ENCODE data around the gene P4HA3.
A peak's percentile ranks its signal among the peaks of the same experiment; 100 is the strongest.
"Not testable (repeated sequence)": the region's sequence is repeated elsewhere in the genome, so short reads cannot be mapped to it uniquely, and the experiment has no call there.

The P4HA3 gene

DNA sequence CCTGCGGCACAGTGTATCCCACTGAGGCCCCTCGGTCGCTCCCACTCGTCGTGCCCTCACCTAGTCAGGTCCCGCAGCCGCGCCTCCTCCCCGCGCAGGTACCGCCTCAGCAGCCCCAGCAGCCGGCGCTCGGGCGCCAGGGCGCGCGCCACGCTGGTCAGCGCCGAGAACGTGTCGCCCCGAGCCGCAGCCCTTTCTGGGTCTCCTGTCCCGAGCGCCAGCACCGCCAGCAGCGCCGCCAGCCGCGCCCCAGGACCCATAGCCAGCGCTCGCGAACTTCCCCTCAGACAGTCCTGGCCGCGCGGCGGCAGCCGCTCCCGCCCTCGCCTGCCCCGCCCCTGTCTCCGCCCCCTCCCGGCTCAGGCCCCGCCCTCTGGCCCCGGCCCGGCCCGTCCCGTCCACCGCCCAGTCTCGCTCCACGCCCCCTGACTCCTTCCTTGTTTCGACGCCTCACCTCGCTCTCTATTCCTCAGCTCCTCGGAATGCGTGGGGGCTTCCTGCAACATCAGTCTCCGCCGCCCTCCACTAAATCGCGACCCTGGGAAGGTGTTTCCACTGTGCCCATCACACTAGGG, at the start of gene P4HA3:
Gene P4HA3, minus strand, starts transcription at position 289 of the 575 bp plus-strand sequence. Its CDS starts 29 bp downstream, at position 260.
- DNase-seq: peak; percentile 32

DNA sequence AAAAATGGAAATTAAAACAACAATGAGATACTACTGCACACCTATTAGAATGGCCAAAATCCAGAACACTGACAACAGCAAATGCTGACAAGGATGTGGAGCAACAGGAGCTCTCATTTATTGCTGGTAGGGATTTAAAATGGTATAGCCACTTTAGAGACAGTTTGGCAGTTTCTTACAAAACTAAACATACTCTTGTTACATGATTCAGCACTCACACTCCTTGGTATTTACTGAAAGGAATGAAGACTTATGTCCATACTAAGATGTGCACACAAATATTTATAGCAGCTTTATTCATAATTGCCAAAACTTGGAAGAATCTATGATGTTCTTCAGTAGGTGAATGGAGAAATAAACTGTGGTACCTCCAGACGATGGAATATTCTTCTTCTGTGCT, 46.0 kb upstream of the P4HA3 start:
- no peak for DNase-seq

DNA sequence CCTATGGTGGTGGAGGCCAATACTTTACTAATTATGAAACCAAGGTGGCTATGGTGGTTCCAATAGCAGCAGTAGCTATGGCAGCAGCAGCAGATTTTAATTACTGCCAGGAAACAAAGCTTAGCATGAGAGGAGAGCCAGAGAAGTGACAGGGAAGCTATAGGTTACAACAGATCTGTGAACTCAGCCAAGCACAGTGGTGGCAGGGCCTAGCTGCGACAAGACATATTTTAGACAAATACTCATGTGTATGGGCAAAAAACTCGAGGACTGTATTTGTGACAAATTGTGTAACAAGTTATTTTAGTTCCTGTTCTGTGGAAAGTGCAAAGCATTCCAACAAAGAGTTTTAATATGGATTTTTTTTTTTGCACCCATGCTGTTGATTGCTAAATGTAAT, 44.2 kb upstream of the P4HA3 start:
- DNase-seq: no peak

DNA sequence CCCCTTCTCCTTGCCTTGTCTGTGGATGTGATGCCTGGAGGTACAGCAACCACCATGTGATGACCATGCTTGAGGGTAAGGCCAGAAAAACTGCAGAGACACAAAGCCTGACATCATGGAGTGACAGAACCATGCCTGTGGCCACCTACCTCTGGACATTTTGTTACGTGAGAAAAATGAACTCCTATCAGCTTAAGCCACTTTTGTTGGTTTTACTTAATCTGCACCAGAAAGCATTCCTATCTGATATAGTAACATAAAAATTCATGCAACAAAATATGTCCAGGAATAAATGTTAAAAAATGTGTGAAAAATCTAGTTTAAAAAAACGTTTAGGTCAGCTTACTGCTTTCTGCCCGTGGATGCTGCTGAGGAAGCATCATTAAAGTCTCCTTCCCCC, 42.6 kb upstream of the P4HA3 start:
- no peak for DNase-seq

DNA sequence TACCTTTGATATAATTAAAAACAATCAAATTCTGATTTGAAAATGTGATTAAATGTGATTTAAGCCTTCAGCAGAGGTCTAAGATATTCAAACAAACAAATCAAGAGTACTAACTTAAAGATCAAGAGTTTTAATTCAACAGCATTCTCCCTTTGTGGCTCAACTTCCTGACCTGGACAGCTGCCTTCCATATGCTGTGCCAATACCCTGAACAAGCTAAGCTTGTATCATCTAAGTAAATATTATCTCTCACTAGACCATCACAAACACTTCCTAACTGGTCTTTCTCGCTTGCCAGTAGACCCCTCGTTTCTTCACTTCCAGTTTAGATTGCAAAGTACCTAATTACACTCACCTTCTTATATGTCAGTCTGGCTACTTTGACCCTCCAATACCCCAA, 35.9 kb upstream of the P4HA3 start:
- no peak for DNase-seq

DNA sequence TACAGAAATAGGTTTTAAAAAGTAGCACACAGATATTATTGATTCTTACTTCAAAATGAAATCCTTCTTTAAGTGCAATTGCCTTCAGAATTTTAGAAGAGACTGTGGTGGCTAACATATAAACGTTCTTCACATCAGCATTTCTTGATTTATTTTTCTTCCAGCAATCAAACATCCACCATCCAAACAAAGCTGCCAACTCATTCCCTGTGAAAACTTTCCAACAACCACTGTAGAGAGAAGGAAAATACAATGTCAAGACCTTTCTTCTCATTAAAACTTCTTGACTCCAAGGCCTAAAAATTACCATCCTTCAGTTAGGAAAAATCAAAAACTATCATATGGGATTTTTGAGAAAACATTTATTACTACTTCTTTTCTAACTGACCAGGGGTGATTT, 34.0 kb upstream of the P4HA3 start:
- no peak for DNase-seq

DNA sequence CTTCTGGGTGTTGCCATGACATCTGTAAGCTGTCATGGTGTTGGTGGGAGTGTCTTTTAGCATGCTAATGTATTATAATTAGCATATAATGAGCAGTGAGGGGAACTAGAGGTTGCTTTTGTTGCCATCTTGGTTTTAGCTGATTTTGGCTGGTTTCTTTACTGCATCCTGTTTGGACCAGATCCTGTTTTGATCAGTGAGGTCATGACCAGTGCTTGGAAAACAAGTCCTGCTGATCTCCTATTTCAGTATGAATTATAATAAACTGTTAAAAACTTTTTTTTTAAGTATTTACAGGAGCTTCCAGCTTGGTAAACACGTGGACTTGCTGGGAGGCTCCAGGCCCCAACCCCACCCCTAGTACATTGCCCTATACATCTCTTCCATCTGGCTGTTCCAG, 30.5 kb upstream of the P4HA3 start:
- DNase-seq: no peak

DNA sequence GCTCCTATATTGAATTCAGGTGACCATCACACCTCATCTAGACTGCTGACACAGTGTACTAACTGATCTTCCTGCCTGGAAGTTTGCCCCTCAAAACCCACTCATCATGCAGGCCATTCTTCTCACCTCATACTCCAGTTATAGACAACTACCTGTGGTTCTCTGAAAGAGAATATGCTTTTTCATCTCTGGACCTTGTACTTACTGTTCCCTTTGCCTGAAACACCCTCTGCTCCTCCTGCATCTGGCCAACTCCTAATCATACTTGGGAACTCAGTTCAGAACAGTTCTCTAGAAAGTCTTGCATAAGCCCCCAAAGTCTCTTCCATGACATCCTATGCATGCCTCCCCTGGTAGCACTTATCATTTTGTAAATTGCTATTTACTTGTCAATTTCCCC, 28.2 kb upstream of the P4HA3 start:
- no peak for DNase-seq

DNA sequence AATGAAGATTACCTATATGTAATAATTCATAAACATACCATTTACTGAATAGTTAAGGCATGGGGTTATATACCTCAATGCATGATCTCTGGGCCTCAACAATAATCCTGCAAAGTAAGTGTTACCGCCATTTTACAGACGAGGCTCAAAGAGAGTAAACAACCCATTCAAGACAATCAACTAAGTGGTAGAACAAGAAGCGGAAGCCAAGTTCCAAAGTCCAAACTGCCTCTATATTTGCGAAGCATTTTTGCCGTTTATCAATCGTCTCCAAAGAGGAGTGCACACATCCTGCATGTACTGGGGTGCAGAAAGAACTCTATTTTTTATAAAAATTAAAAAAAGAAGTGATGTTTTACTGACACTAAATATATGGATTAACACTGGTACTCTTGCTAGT, 27.5 kb upstream of the P4HA3 start:
- no peak for DNase-seq

DNA sequence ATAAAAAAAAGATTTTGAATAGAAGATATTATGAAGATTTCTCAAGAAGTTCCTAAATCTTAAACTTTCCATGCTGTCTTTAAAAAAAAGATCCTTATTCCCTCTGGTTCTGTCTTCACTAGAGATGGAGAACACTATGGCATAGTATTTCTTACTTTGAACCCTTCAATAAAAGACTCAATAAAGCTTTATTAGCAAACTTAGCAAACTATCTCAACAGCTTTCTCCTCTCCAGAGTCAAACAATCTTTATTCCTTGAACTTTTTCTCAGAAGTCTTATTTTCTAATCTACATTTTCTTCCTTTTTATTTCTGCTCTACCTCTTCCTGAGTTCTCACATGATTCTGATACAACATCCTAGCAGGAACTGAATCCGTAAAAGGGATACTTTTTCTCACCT, 21.8 kb upstream of the P4HA3 start:
- DNase-seq: no peak

DNA sequence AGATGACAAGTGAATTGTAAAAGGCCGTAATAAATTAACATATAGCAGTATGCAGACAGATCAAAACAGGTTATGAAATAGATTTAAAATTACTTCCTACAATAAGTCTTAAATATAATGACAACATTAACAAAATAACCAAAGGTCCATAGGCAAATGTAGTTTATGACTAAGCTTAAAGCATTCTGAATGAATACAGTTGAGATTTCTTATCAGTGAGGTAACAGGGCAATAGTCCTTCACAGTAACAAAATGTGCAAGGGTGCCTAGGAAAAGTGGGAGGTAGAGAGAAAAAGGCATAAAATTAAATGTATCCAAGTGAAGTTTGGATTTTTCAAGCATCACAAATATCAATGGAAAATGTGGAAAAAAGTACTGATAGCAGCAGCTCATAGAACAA, 20.9 kb upstream of the P4HA3 start:
- no peak for DNase-seq

DNA sequence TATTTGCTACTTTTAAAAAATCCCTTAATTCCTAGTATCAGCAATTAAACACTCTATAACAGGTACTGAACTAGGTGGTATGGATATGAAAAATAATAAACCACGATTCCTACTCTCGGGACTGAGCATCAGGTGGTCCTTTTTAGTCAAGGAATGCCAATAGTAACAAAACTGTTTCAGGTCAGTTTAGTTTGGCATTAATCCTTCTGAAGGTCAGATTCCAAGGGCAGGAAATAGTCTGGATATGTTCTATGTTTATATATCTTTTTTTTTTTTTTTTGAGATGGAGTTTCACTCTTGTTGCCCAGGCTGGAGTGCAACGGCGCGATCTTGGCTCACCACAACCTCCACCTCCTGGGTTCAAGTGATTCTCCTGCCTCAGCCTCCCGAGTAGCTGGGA, 19.6 kb upstream of the P4HA3 start:
- not testable (repeated sequence) for DNase-seq

DNA sequence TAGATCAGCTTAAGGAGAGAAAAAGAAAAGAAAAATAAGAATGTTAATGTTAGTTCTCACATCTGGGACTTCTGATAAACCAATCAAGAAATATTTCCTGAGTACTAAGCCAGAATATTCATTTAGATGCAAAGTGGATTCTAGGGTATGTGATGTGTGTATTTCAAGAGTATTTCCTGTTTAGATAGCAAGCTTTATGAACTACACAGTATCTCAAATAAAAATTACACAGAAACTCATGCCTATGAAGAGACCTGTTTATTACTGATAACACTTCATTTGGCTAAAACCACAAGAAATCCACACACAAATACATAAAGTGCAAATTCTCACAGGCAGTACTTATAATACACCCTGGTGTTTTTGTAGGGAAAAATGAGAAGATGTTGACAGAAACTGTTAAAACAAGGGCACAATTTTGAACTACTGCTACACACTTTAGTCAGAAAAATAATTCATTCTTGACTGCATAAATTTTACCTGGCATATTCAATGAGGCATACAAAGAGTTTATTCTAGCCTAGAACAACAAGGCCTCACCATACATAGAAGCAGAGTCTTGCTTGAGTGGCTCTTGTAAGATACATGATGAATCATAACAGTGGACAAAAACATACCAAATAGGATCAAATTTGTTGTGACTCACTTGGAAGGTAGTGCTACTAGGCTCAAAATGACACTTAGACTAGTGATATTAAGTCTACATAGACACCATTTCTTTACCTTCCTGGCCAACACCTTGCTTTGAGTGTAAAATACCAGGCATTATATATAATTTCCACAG, 18.8 kb upstream of the P4HA3 start:
- no peak for DNase-seq

DNA sequence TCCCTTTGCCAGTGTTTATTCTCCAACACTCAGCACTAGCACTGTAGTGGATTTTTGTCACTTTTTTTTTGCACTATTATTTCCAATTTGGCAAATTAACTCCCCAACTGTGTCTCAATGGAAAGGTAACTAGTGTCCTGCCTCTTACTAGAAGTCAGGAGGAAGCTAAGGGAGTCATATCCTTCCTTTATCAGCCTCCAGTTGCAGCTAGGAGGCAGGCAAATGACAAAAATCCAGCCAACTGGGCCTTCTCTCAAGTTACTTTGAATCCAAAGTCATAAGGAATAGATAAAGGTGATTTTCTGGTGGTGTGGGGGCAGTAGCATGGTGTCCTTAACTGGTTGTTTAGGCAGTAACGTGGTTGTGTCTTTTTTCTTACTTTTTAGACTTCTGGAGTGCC, 15.6 kb upstream of the P4HA3 start:
- DNase-seq: no peak

DNA sequence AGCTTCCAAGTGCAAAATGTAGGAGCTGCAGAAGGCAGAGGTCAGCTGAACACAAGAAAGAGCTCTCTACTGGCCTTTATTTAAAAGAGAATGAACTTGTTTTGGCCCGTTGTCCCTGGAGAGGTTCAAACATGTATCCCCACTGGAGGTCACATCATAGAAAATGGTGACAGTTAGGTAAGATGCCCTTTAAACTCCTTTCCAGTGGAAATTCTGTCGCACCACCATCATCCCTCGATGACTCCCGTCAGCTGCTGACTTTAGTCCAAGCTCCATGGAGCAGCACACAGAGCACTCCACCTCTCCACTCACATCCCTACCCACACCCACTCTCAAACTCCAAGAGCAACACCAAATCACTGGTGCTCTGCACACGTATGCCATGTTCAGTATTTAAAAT, 15.2 kb upstream of the P4HA3 start:
- DNase-seq: no peak

DNA sequence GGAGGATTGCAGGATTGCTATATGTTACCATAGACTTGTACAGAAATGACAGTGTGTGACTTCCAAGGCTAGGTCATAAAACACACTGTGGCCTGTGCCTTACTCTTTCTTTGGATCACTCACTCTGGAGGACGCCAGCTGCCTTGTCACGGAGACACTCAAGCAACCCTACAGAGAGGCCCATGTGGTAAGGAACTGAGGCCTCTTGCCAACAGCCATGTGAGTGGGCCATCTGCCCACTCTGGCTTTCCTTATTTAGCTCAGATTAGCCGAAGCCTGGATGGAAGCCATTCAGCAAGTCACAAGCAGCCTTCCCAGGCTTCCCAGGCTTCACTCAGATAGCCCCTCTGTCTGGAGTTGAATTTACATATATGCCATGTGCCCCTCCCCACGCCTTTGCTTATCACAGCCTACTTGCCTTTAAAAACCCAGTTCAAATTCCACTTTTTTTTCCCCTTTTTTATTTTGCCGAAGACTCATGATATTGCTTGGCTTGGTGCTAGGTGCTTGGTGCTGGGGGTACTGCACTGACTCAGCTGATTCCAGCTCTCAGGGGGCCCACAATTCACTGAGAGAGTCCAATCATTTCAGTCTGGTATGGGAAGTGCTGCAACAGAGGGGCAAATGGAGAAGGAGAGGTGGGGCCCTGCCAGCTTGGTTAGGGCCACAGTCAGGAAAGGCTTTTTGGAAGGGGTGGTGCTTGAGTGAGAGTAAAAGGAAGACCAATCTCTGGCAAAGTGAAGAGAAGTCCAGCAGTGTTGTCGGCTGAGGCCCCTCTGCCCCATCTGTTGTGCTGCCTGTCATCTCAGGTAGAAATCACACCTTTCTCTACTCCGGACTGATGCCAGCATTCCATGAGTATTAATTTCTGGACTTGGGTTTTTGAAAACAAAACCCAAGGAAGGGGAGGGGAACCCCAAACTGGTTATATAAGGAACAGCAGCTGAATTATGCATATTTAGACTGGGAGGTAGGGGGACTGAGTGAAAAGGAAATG, 14.5 kb upstream of the P4HA3 start:
- DNase-seq: no peak

DNA sequence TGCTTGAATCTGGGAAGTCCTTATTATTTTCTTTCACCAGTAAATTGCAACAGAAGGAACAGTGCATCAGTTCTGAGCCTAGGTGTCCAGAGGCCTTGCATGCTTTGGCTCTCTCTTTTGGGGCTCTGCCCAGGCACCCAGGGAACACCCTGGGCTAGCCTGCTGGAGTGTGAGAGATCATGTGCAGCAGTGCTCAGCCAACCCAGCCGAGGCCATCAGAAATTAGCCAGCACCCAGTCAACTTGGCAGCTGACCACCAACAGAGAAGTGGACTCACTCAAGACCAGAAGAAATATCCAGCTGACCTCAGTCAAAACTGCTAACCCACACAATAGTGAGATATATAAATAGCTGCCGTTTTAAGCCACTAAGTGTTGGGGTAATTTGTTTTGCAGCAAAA, 11.2 kb upstream of the P4HA3 start:
- DNase-seq: no peak

DNA sequence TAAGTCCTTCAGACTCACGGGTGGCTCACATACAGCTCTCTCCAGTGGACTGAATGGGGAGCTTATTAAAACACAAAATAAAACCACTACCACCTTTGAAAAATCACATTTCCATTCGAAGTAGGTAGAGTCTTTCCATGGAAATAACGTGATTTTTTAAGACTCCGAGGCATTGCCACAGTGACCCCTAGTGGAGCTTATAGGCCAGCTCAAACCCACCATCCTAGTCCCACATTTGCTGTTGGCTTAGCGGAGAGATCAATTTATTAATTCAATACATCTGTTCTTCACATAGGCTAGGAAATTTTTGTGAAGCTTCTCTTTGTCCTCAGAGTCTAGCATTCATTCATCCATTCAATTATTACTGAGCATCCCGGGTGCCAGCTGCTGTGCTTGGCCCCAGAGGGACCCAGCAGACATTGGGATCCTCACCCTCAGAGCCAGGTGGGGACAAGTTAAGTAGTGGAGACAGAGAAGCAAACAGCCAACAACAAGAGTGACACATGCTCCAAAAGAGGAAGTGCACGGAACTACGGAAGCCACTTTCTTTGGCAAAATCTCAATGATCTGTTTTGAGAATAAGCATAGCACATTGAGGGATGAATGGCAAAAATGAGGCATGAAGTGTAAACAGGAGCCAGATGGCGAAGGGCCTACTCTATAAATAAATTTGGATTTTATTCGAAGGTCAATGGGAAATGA, 10.2 kb upstream of the P4HA3 start:
- no peak for DNase-seq

DNA sequence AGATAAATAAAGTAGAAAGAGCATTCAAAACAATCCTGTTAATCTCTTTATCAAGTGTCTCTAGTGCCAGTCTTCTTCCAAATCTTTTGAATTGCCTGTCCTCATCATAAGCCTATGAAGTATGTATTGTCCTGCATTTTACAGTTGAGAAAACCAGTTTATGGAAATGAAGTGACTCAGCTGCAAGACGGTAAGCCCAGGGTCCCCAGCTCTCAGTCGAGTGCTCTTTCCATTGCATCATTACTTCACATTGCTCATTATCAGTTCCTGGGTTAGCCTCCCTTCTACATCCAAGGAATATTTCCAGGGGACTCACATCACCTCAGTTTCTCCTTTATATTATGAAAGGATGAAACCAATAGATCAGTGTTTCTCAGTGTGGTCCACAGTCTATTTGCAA, 9.1 kb upstream of the P4HA3 start:
- no peak for DNase-seq

DNA sequence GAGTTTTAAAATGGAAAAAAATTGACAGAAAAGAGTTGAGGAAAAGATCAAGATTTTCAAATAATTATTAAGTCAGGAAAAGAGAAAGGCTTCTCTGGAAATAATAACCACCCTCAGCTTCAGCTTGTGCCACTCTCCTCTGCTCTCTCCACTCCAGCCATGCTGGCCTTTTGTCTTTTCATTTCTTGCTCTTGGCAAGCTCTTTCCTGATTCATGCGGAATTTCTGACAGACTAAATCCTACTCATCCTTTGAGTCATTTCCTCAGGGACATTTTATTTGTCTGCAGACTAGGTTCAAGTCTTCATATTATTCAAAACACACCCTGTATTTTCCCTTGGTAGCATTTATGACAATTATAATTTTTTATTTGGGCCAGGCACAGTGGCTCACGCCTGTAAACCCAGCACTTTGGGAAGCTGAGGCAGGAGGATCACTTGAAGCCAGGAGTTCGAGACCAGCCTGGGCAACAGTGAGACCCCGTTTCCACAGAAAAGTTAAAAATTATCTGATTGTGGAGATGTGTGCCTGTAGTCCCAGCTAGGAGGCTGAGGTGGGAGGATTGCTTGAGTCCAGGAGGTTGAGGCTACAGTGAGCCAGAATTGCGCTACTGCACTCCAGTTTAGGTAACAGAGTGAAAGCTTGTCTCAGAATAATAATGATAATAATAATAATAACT, 7.8 kb upstream of the P4HA3 start:
- DNase-seq: no peak

DNA sequence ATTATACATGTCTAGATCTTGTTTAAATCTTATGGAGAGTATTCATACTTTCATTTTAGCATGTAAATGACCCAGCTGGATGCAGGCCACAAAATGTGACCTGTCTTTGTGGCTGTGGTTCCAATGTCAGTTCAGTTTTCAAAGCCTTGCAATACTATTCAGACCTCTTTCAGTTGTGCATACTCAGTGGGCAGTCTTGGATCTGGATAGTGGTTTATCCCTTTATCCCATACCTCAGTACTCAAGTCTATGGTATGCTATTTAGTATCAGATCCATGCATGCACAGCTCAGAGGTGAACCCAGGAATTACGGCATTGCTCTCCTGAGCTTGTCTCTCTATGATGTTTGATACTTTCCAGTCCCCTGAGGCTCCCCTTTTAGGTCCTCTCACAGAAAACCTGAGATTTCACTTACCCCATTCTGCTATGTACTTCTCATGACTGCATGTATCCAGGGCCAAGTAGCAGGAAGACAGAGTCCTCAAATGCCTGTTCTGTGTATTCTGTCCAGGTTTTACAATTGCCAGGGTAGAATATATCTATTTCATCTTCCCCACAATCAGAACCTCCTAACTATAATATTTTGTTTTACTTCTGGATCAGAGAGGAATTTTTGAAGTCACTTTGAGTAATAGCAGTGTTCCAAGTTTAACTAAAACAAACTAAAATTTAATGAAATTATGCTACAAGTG, 6.9 kb upstream of the P4HA3 start:
- no peak for DNase-seq
